Measurements from ENCODE around the gene DBP.

Gene DBP

GRCh38 chr19:48637948-48638830 lies 1.0 kb upstream of the DBP start:
- Histone ChIP-seq H3K36me3 (no peaks in the 10 kb centered on the region), H3K4me1 (peaks cover 5 to 46% (median 39%) of the 10 kb centered on the region in 4 donors), H3K4me3 (peak overlapping the region; percentile 73 to 75), H3K27me3 (no peaks in the 10 kb centered on the region), H3K9me3 (no peaks in the 10 kb centered on the region), H3K27ac (peak overlapping the region; percentile 91 to 96)
- peak in 1 of 2 experiments; percentile 31 for TF ChIP-seq CTCF (IDR thresholded peaks at IDR 0.05)
- intact Hi-C loops (cut with DNase I; ENCODE audit: low total_unique reads), result no loop called here
- DNase-seq, result peak; percentile 87 to 93

- H3K27me3 ChIP-seq, result no peaks in the 10 kb centered on the region
- no peak for TF ChIP-seq CTCF (IDR thresholded peaks at IDR 0.05)
- peak overlapping the region; percentile 73 to 75 for H3K4me3 ChIP-seq
- DNase-seq, result peak; percentile 99 to 100
- peak overlapping the region; percentile 91 to 96 for H3K27ac ChIP-seq
- H3K36me3 ChIP-seq, result peaks cover 0 to 4% (median 0%) of the 10 kb centered on the region in 3 donors
- peaks cover 5 to 53% (median 42%) of the 10 kb centered on the region in 4 donors for H3K4me1 ChIP-seq
- intact Hi-C loops (cut with DNase I; ENCODE audit: low total_unique reads), result no loop called here
- no peaks in the 10 kb centered on the region for H3K9me3 ChIP-seq
Measured at GRCh38 chr19:48637449-48637947, 319 bp upstream of the DBP start.

- TF ChIP-seq CTCF (IDR thresholded peaks at IDR 0.05), result no peak
- peak overlapping the region; percentile 73 to 75 for H3K4me3 ChIP-seq
- intact Hi-C loops (cut with DNase I; ENCODE audit: low total_unique reads), result no loop called here
- no peaks in the 10 kb centered on the region for H3K9me3 ChIP-seq
- H3K27ac ChIP-seq, result peak overlapping the region; percentile 91 to 96
- peaks cover 0 to 12% (median 0%) of the 10 kb centered on the region in 3 donors for H3K36me3 ChIP-seq
- no peaks in the 10 kb centered on the region for H3K27me3 ChIP-seq
- DNase-seq, result peak; percentile 62 to 83
- peaks cover 5 to 54% (median 43%) of the 10 kb centered on the region in 4 donors for H3K4me1 ChIP-seq
Measured at GRCh38 chr19:48635966-48636858, 967 bp downstream of the DBP start.

GRCh38 chr19:48635263-48635965 lies 1.8 kb downstream of the DBP start:
- peak; percentile 62 to 90 for DNase-seq
- intact Hi-C loops (cut with DNase I; ENCODE audit: low total_unique reads), result no loop called here
- H3K4me1 ChIP-seq, result peaks cover 5 to 57% (median 46%) of the 10 kb centered on the region in 4 donors

More at GRCh38 chr19:48635263-48635965, 1.8 kb downstream of the DBP start:
- H3K4me3 ChIP-seq, result peak overlapping the region; percentile 73 to 75
- H3K9me3 ChIP-seq, result no peaks in the 10 kb centered on the region
- no peak for TF ChIP-seq CTCF (IDR thresholded peaks at IDR 0.05)
- H3K27ac ChIP-seq, result peak overlapping the region; percentile 91 to 96
- peaks cover 0 to 20% (median 0%) of the 10 kb centered on the region in 3 donors for H3K36me3 ChIP-seq
- H3K27me3 ChIP-seq, result no peaks in the 10 kb centered on the region

All from tibial artery (tissue), 4 donors.